ENCODE measurements around the gene ZBTB5. TPM values are rescaled to one million over a fixed set of nuclear protein-coding genes. Genes with fewer than 3 reads are reported as not detected.
"Not testable (repeated sequence)": the region's sequence is repeated elsewhere in the genome, so short reads cannot be mapped to it uniquely, and the experiment has no call there.

Gene ZBTB5
- total and polyA plus RNA-seq, 2 donors from 2014 or later: 6.1 to 14.1 TPM

DNA sequence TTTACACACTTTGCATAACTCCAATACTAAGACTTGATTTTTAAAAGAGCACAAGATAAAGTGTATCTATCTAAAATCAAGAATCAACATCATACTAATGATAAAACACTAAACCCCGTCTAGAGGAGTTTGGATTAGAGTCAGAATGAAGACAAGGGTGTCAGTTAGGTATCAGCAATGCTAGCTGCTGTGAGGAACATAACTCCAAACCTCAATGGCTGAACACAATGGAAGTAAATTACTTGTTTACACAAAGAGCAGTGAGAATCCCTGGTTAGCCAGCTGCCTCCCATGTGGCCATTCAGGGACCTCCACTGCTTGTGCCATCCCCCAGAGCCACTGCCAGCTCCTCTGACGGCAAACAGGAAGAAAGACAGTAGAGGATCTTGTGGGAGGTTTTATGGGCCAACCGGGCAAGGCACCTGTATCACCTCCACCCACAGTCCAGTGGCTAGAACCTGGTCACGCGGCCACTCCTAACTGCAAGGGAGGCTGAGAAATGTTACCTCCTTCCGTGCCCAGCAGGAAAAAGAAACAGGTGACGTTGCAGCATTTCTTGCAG lies 66.7 kb downstream of the ZBTB5 start:
- TF ChIP-seq, protein P1, sequence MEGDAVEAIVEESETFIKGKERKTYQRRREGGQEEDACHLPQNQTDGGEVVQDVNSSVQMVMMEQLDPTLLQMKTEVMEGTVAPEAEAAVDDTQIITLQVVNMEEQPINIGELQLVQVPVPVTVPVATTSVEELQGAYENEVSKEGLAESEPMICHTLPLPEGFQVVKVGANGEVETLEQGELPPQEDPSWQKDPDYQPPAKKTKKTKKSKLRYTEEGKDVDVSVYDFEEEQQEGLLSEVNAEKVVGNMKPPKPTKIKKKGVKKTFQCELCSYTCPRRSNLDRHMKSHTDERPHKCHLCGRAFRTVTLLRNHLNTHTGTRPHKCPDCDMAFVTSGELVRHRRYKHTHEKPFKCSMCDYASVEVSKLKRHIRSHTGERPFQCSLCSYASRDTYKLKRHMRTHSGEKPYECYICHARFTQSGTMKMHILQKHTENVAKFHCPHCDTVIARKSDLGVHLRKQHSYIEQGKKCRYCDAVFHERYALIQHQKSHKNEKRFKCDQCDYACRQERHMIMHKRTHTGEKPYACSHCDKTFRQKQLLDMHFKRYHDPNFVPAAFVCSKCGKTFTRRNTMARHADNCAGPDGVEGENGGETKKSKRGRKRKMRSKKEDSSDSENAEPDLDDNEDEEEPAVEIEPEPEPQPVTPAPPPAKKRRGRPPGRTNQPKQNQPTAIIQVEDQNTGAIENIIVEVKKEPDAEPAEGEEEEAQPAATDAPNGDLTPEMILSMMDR (IDR thresholded peaks at IDR 0.05; ENCODE audit: borderline replicate concordance, extremely low read depth, insufficient read depth): no peak
- intact Hi-C loops (cut with DNase I): no loop called here
- Histone ChIP-seq H3K27ac (ENCODE audit: low read depth in 2 of 2, low read length in 2 of 2) (no peak overlapping the region), H3K9me3 (ENCODE audit: control insufficient read depth in 2 of 3, insufficient read depth in 1 of 3, low read length in 3 of 3) (no peaks in the 10 kb centered on the region), H3K4me3 (ENCODE audit: low read length in 3 of 3) (no peak overlapping the region), H3K36me3 (ENCODE audit: control insufficient read depth in 2 of 3, insufficient read depth in 3 of 3, low read length in 3 of 3) (no peaks in the 10 kb centered on the region), H3K9ac (ENCODE audit: low read length in 3 of 3) (no peak overlapping the region), H3K4me1 (ENCODE audit: control insufficient read depth in 2 of 3, insufficient read depth in 2 of 3, low read depth in 1 of 3, low read length in 3 of 3) (no peaks in the 10 kb centered on the region), H3K27me3 (ENCODE audit: control insufficient read depth, insufficient read depth, low read length) (no peaks in the 10 kb centered on the region)
- DNase-seq (no peak), FAIRE-seq (no peak)

DNA sequence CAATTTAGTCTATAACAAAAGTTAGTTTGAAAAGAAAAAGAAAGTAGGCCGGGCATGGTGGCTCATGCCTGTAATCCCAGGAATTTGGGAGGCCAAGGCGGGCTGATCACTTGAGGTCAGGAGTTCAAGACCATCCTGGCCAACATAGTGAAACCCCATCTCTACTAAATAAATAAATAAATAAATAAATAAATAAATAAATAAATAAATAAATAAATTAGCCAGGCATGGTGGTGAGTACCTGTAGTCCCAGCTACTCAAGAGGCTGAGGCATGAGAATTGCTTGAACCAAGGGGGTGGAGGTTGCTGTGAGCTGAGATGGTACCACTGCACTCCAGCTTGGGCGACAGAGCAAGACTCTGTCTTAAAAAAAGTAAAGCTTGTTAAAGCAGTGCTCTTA lies 67.3 kb downstream of the ZBTB5 start:
- peak in 1 of 5 donors; percentile 5 for DNase-seq
- H3K27me3 ChIP-seq (ENCODE audit: control insufficient read depth, insufficient read depth, low read length); intact Hi-C loops (cut with DNase I); FAIRE-seq; H3K9me3 ChIP-seq (ENCODE audit: control insufficient read depth in 2 of 3, insufficient read depth in 1 of 3, low read length in 3 of 3); H3K36me3 ChIP-seq (ENCODE audit: control insufficient read depth in 2 of 3, insufficient read depth in 3 of 3, low read length in 3 of 3); H3K27ac ChIP-seq (ENCODE audit: low read depth in 2 of 2, low read length in 2 of 2); H3K4me3 ChIP-seq (ENCODE audit: low read length in 3 of 3); H3K9ac ChIP-seq (ENCODE audit: low read length in 3 of 3); H3K4me1 ChIP-seq (ENCODE audit: control insufficient read depth in 2 of 3, insufficient read depth in 2 of 3, low read depth in 1 of 3, low read length in 3 of 3): not testable (repeated sequence)

DNA sequence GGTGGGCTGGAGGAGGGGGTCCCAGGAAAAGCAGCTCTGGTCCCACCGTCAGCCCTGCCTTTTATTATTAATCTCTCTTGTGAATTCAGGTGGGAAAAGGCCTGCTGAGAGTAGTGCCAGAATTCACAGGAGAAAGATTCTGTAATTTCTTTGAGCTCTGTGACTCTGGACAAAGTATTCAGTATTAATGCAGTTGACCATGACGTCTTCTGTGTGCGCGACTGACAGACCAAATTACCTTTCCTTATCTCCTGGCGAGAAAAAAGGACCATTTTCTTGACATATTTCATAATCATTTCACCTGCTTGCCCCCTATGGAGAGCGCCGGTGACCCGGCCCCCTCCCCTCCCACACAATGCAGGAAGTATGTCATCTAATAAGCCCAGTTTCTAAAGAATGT lies 69.6 kb downstream of the ZBTB5 start:
- H3K36me3 ChIP-seq (ENCODE audit: control insufficient read depth in 2 of 3, insufficient read depth in 3 of 3, low read length in 3 of 3): no peaks in the 10 kb centered on the region
- H3K4me1 ChIP-seq (ENCODE audit: control insufficient read depth in 2 of 3, insufficient read depth in 2 of 3, low read depth in 1 of 3, low read length in 3 of 3): no peaks in the 10 kb centered on the region
- H3K9me3 ChIP-seq (ENCODE audit: control insufficient read depth in 2 of 3, insufficient read depth in 1 of 3, low read length in 3 of 3): no peaks in the 10 kb centered on the region
- no peaks in the 10 kb centered on the region for H3K27me3 ChIP-seq (ENCODE audit: control insufficient read depth, insufficient read depth, low read length)
- TF ChIP-seq, protein P1 (IDR thresholded peaks at IDR 0.05; ENCODE audit: borderline replicate concordance, extremely low read depth, insufficient read depth): no peak
- DNase-seq: no peak
- H3K9ac ChIP-seq (ENCODE audit: low read length in 3 of 3): no peak overlapping the region
- FAIRE-seq: no peak
- no peak overlapping the region for H3K4me3 ChIP-seq (ENCODE audit: low read length in 3 of 3)
- intact Hi-C loops (cut with DNase I): no loop called here
- no peak overlapping the region for H3K27ac ChIP-seq (ENCODE audit: low read depth in 2 of 2, low read length in 2 of 2)

DNA sequence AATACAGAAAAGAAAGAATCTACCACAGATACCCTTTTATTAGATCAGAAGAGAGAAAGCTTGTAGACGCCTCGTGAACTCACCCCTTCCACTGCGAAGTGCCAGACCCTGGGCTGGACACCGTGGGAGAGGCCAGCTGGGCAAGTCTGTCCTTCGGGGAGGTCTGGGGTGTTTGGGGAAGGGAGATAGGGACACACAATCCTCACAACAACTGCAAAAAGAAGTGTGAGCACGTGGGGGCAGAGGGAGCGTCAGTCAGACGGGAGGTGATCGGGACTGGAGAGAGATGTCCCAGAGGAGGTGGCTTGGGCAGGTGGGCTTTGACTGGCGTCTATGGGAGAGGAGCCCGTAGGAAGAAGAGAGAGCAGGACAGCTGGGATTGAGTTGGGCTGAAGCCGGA lies 70.0 kb downstream of the ZBTB5 start:
- Histone ChIP-seq H3K36me3 (ENCODE audit: control insufficient read depth in 2 of 3, insufficient read depth in 3 of 3, low read length in 3 of 3) (no peaks in the 10 kb centered on the region), H3K4me3 (ENCODE audit: low read length in 3 of 3) (no peak overlapping the region), H3K27ac (ENCODE audit: low read depth in 2 of 2, low read length in 2 of 2) (no peak overlapping the region), H3K4me1 (ENCODE audit: control insufficient read depth in 2 of 3, insufficient read depth in 2 of 3, low read depth in 1 of 3, low read length in 3 of 3) (no peaks in the 10 kb centered on the region), H3K27me3 (ENCODE audit: control insufficient read depth, insufficient read depth, low read length) (no peaks in the 10 kb centered on the region), H3K9ac (ENCODE audit: low read length in 3 of 3) (no peak overlapping the region), H3K9me3 (ENCODE audit: control insufficient read depth in 2 of 3, insufficient read depth in 1 of 3, low read length in 3 of 3) (no peaks in the 10 kb centered on the region)
- no peak for FAIRE-seq
- TF ChIP-seq, protein P1 (IDR thresholded peaks at IDR 0.05; ENCODE audit: borderline replicate concordance, extremely low read depth, insufficient read depth): no peak
- intact Hi-C loops (cut with DNase I): no loop called here
- DNase-seq: no peak

All from kidney (tissue), 14 donors.